IMR-90 (cell line): ENCODE data around the gene SEMA3C. TPM values are rescaled to one million over a fixed set of nuclear protein-coding genes. Genes with fewer than 3 reads are reported as not detected.

Experiments used
- ATAC-seq: fragments of 200-7000 bp; cut with Tn5 transposase; 2 replicates; pipeline ENCODE4 v1.9.1; 2020; ENCODE audit warnings: low read depth, mild to moderate bottlenecking, moderate library complexity
- BruUV-seq: library from RNA; stranded (reverse); fragments of 400-500 nt; replicated peaks from 2 replicates; lab custom pipeline; 2021; lab: Mats Ljungman, UMichigan
- CTCF ChIA-PET: fragments of 300-600 bp; formaldehyde crosslinking; extraction: SDS; loops from one replicate; lab custom pipeline; 2021; ENCODE audit warnings: antibody characterized with exemption; lab: Yijun Ruan, JAX
- POLR2A ChIA-PET: fragments of 300-600 bp; sonication (Branson Sonifier 250); formaldehyde crosslinking; loops from one replicate; lab custom pipeline; 2022; ENCODE audit warnings: antibody characterized with exemption; ENCODE audit not compliant: unreplicated experiment; lab: Charles Lee
- DNase-seq: peaks from one replicate; pipeline ENCODE4 v3.0.0; 2013
- H2AFZ ChIP-seq: replicated peaks from 2 replicates; pipeline ENCODE3; 2013; ENCODE audit warnings: low read length, mild to moderate bottlenecking; ENCODE audit not compliant: poor library complexity
- H2AK5ac ChIP-seq: 2 replicates; pipeline ENCODE4 v1.6.1; 2013; ENCODE audit warnings: low read depth, low read length, inconsistent platforms
- H2AK9ac ChIP-seq: replicated peaks from 2 replicates; pipeline ENCODE3; 2013; ENCODE audit warnings: mild to moderate bottlenecking, low read depth, low read length, moderate library complexity; ENCODE audit not compliant: poor library complexity
- H2BK120ac ChIP-seq: 2 replicates; pipeline ENCODE4 v1.6.1; 2013; ENCODE audit warnings: low read depth, low read length, inconsistent platforms
- H2BK15ac ChIP-seq: 3 replicates; pipeline ENCODE4 v1.6.1; 2013; ENCODE audit warnings: low read depth, low read length, inconsistent platforms
- H2BK20ac ChIP-seq: 2 replicates; pipeline ENCODE4 v1.6.1; 2013; ENCODE audit warnings: low read depth, mild to moderate bottlenecking, inconsistent platforms, low read length, moderate library complexity
- H2BK5ac ChIP-seq: 2 replicates; pipeline ENCODE4 v1.6.1; 2013; ENCODE audit warnings: mild to moderate bottlenecking, low read depth, low read length, inconsistent platforms; ENCODE audit not compliant: poor library complexity, severe bottlenecking
- H3K14ac ChIP-seq: replicated peaks from 2 replicates; pipeline ENCODE4 v1.6.1; 2013; ENCODE audit warnings: low read depth, low read length, inconsistent platforms
- H3K18ac ChIP-seq: 2 replicates; pipeline ENCODE4 v1.6.1; 2013; ENCODE audit warnings: low read depth, low read length, control low read depth
- H3K23ac ChIP-seq: 2 replicates; pipeline ENCODE4 v1.6.1; 2013; ENCODE audit warnings: low read depth, low read length, inconsistent platforms
- H3K27ac ChIP-seq: 2 replicates; pipeline ENCODE4 v1.5.1; 2013; ENCODE audit warnings: mild to moderate bottlenecking, control low read depth, low read length; ENCODE audit not compliant: insufficient read depth
- H3K27me3 ChIP-seq: 2 replicates; pipeline ENCODE4 v1.6.1; 2013; ENCODE audit warnings: low read length; ENCODE audit not compliant: control insufficient read depth, insufficient read depth
- H3K36me3 ChIP-seq: 2 replicates; pipeline ENCODE4 v1.6.1; 2013; ENCODE audit warnings: low read length, mixed read lengths; ENCODE audit not compliant: control insufficient read depth, insufficient read depth
- H3K4ac ChIP-seq: 2 replicates; pipeline ENCODE4 v1.6.1; 2013; ENCODE audit warnings: low read depth, low read length, inconsistent platforms
- H3K4me1 ChIP-seq: 2 replicates; pipeline ENCODE4 v1.6.1; 2013; ENCODE audit warnings: low read length, mixed read lengths; ENCODE audit not compliant: control insufficient read depth, insufficient read depth
- H3K4me2 ChIP-seq: 2 replicates; pipeline ENCODE4 v1.6.1; 2013; ENCODE audit warnings: low read depth, mild to moderate bottlenecking, control low read depth, low read length, moderate library complexity
- H3K4me3 ChIP-seq: 2 replicates; pipeline ENCODE4 v1.5.1; 2013; ENCODE audit warnings: low read depth, mild to moderate bottlenecking, control low read depth, low read length, moderate library complexity; ENCODE audit not compliant: insufficient read depth
- H3K56ac ChIP-seq: 2 replicates; pipeline ENCODE4 v1.6.1; 2013; ENCODE audit warnings: low read length, inconsistent platforms; ENCODE audit not compliant: insufficient read depth; ENCODE audit errors: extremely low read depth
- H3K79me1 ChIP-seq, 2 experiments: 2 replicates each; pipeline ENCODE4 v1.6.1; 2013; ENCODE audit warnings: low read length in 2 of 2, inconsistent platforms in 1 of 2, low read depth in 1 of 2
- H3K9ac ChIP-seq: 2 replicates; pipeline ENCODE4 v1.6.1; 2013; ENCODE audit warnings: low read depth, low read length, control low read depth
- H3K9me1 ChIP-seq: 2 replicates; pipeline ENCODE4 v1.6.1; 2013; ENCODE audit warnings: low read length, inconsistent platforms; ENCODE audit not compliant: insufficient read depth
- H3K9me3 ChIP-seq: 2 replicates; pipeline ENCODE4 v1.6.1; 2013; ENCODE audit warnings: low read length; ENCODE audit not compliant: control insufficient read depth, insufficient read depth
- H4K20me1 ChIP-seq: 2 replicates; pipeline ENCODE4 v1.6.1; 2013; ENCODE audit warnings: low read length, inconsistent platforms; ENCODE audit not compliant: insufficient read depth
- H4K5ac ChIP-seq: 2 replicates; pipeline ENCODE4 v1.6.1; 2013; ENCODE audit warnings: mild to moderate bottlenecking, low read depth, low read length, control low read depth
- H4K8ac ChIP-seq, 2 experiments: 2 replicates each; pipeline ENCODE4 v1.6.1; 2013; ENCODE audit warnings: low read depth in 2 of 2, low read length in 2 of 2, control low read depth in 1 of 2, inconsistent platforms in 1 of 2
- H4K91ac ChIP-seq: 2 replicates; pipeline ENCODE4 v1.6.1; 2013; ENCODE audit warnings: low read depth, low read length, inconsistent platforms; ENCODE audit not compliant: insufficient read depth
- CEBPB ChIP-seq: IDR thresholded peaks from 2 replicates; pipeline ENCODE4 v1.6.1; 2012; ENCODE audit warnings: low read depth, low read length, improper control_type of control experiment
- CHD1 ChIP-seq: IDR thresholded peaks from 2 replicates; pipeline ENCODE4 v1.6.1; 2012; ENCODE audit warnings: low read depth, low read length, improper control_type of control experiment
- SMC3 ChIP-seq: fragments of 150-350 bp; IDR thresholded peaks from 2 replicates; pipeline ENCODE4 v1.6.1; 2016; ENCODE audit warnings: low read depth, mild to moderate bottlenecking, antibody characterized with exemption, low read length, moderate library complexity
- WGBS, 2 experiments: methylation state at CpG; one replicate each; pipeline versions ENCODE4 v1.1.5 to v1.1.7; 2013; ENCODE audit warnings: missing lambda C conversion rate in 2 of 2; ENCODE audit not compliant: insufficient read length in 1 of 2; ENCODE audit errors: extremely low coverage in 2 of 2; 5-methylcytosine and 5-hydroxymethylcytosine counted together
- dilution Hi-C: fragments of 300-500 bp; cut with HindIII; formaldehyde crosslinking; loops from one replicate; pipeline ENCODE4 v1.14.3; 2018; ENCODE audit warnings: low sequenced_read_pairs; ENCODE audit not compliant: unreplicated experiment
- in situ Hi-C: fragments of 300-500 bp; cut with MboI; formaldehyde crosslinking; loops from 3 replicates; pipeline ENCODE4 v1.14.3; 2019; ENCODE audit warnings: low sequenced_read_pairs, inconsistent platforms, mixed read lengths
- intact Hi-C: fragments of 100-400 bp; cut with micrococcal nuclease; formaldehyde crosslinking; loops from 2 replicates; pipeline ENCODE4 v1.10.0; 2022
- polyA plus RNA-seq, 3 experiments: library from polyadenylated mRNA; depleted of rRNA; stranded (reverse); fragments of >200 nt; gene quantifications; 2 replicates each; pipeline ENCODE4 v1.2.3, GENCODE V29; 2012; ENCODE audit warnings: low replicate concordance in 1 of 3
- total RNA-seq: library from RNA; depleted of rRNA; stranded (reverse); fragments of >200 nt; gene quantifications from 2 replicates; pipeline ENCODE4 v1.2.3, GENCODE V29; 2012

The SEMA3C gene
- total and polyA plus RNA-seq, 2 of the 4 experiments (the other 2 are of a cell fraction): 21.2 to 97.1 TPM

DNA sequence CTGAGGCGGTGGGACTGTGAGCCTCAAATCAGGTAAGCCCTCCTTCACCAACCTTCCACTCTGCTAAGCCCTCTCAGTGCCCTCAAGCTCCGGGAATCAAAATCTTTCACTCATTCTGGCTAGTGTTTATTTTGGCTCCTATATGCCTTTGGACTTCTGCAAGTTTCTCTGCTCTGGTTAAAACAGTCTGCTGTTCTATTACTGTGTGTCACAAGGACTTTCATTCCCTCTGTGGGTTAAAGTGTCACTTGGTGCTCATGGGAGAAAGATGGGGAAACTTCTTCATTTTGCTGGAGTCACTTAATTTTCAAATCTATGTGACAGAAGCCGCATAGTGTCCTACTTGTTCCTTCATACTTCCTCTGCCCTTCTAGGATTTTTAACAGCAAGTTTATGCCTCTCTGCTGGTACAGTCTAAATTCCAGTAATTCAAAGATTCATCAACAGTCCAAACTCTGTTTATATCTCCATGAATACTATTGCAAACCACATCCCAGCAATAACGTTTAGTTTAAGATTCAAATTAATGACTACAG, 219.1 kb downstream of the SEMA3C start:
- Histone ChIP-seq H3K36me3 (no peaks in the 10 kb centered on the region), H3K4me1 (peaks cover 9% of the 10 kb centered on the region), H3K79me1 (no peaks in the 10 kb centered on the region), H2AK9ac (no peak overlapping the region), H3K4me2 (peak overlapping the region; percentile 91), H4K5ac (peak overlapping the region; percentile 95), H3K4ac (peak overlapping the region; percentile 73), H3K18ac (peak overlapping the region; percentile 95), H4K91ac (peak overlapping the region; percentile 75), H3K4me3 (no peak overlapping the region), H3K56ac (0 out of 2 replicates have a peak overlapping the region, but pooled peaks have one; percentile 64), H2BK20ac (peak overlapping the region; percentile 85), H3K27ac (peak overlapping the region; percentile 59), H2BK120ac (peak overlapping the region; percentile 78), H3K27me3 (no peaks in the 10 kb centered on the region), H2BK15ac (peak overlapping the region; percentile 66), H2AFZ (no peak overlapping the region), H3K9me3 (no peaks in the 10 kb centered on the region), H3K9ac (peak overlapping the region; percentile 54; the same call in 1 of the 2 replicates), H3K9me1 (no peaks in the 10 kb centered on the region; the same call in 1 of the 2 replicates), H2BK5ac (peak overlapping the region; percentile 87), H3K14ac (peak overlapping the region; percentile 10; the same call in 1 of the 2 replicates), H4K8ac (peak overlapping the region; percentile 62 to 75), H2AK5ac (peak overlapping the region; percentile 59), H4K20me1 (no peaks in the 10 kb centered on the region), H3K23ac (peak overlapping the region; percentile 50; the same call in 1 of the 2 replicates)
- WGBS, 2 experiments: 33% methylated on average over 2 of the region's 4 CpGs; no CpG with 5 or more reads in 1 of the 2 experiments
- CTCF ChIA-PET: no interaction called here
- DNase-seq: peak; percentile 44
- BruUV-seq: no TSS peak
- POLR2A ChIA-PET: interaction anchor here (0.6 kb wide), 1 partner anchor 1608 kb away, joined by 3 read pairs; no protein-coding TSS in a partner anchor
- peak; percentile 79 for ATAC-seq
- intact Hi-C loops: loop anchor here (1.0 to 2.0 kb wide), 4 partner anchors 219 to 771 kb away; no protein-coding TSS in a partner anchor
- dilution Hi-C loops: no loop called here
- in situ Hi-C loops: loop anchor here (5.0 to 10.0 kb wide), 3 partner anchors 218 to 758 kb away; partner anchors contain the start of gene SEMA3C
- TF ChIP-seq CHD1 (no peak), CEBPB (no peak), SMC3 (peak; percentile 6; the same call in 1 of the 2 replicates)
